H9 (cell line): ENCODE data around the gene CYRIA. TPM values are rescaled to one million over a fixed set of nuclear protein-coding genes. Genes with fewer than 3 reads are reported as not detected.

Experiments
- DNase-seq: peaks from one replicate; pipeline ENCODE4 v3.0.0-alpha.2; 2017
- H2AFZ ChIP-seq: one replicate; pipeline ENCODE4 v1.6.1; 2013; ENCODE audit warnings: mild to moderate bottlenecking, low read length, control low read depth, moderate library complexity
- H2AK5ac ChIP-seq: 2 replicates; pipeline ENCODE4 v1.6.1; 2013; ENCODE audit warnings: low read length, control low read depth, mixed read lengths; ENCODE audit not compliant: insufficient read length
- H2BK120ac ChIP-seq: one replicate; pipeline ENCODE4 v1.6.1; 2013; ENCODE audit warnings: low read depth, mild to moderate bottlenecking, low read length, control low read depth, inconsistent platforms; ENCODE audit not compliant: poor library complexity, severe bottlenecking
- H2BK12ac ChIP-seq: 2 replicates; pipeline ENCODE4 v1.6.1; 2013; ENCODE audit warnings: low read length, control low read depth, mixed read lengths, low read depth; ENCODE audit not compliant: insufficient read length
- H2BK15ac ChIP-seq: 2 replicates; pipeline ENCODE4 v1.6.1; 2013; ENCODE audit warnings: low read depth, low read length, control low read depth
- H2BK20ac ChIP-seq: one replicate; pipeline ENCODE4 v1.6.1; 2013; ENCODE audit warnings: low read depth, mild to moderate bottlenecking, low read length, control low read depth, inconsistent platforms; ENCODE audit not compliant: poor library complexity, severe bottlenecking
- H2BK5ac ChIP-seq: 2 replicates; pipeline ENCODE4 v1.6.1; 2013; ENCODE audit warnings: low read length, control low read depth, mixed read lengths; ENCODE audit not compliant: insufficient read length
- H3K14ac ChIP-seq: 2 replicates; pipeline ENCODE4 v1.6.1; 2013; ENCODE audit warnings: low read length, control low read depth; ENCODE audit not compliant: insufficient read depth
- H3K18ac ChIP-seq: 2 replicates; pipeline ENCODE4 v1.6.1; 2013; ENCODE audit warnings: low read depth, mild to moderate bottlenecking, mixed read lengths, low read length, control low read depth; ENCODE audit not compliant: insufficient read length
- H3K23ac ChIP-seq: 2 replicates; pipeline ENCODE4 v1.6.1; 2013; ENCODE audit warnings: low read length, control low read depth, mixed read lengths, low read depth; ENCODE audit not compliant: insufficient read length
- H3K23me2 ChIP-seq: 2 replicates; pipeline ENCODE4 v1.6.1; 2013; ENCODE audit warnings: low read depth, mild to moderate bottlenecking, mixed read lengths, low read length, control low read depth; ENCODE audit not compliant: insufficient read length, poor library complexity, severe bottlenecking
- H3K27ac ChIP-seq: 2 replicates; pipeline ENCODE4 v1.5.1; 2013; ENCODE audit warnings: low read length, control low read depth, mixed read lengths, low read depth; ENCODE audit not compliant: insufficient read length
- H3K27me3 ChIP-seq: 2 replicates; pipeline ENCODE4 v1.6.1; 2013; ENCODE audit warnings: low read length, control low read depth, inconsistent platforms; ENCODE audit not compliant: insufficient read depth
- H3K4ac ChIP-seq: 2 replicates; pipeline ENCODE4 v1.6.1; 2013; ENCODE audit warnings: low read depth, mild to moderate bottlenecking, control low read depth, inconsistent platforms, low read length, moderate library complexity
- H3K4me1 ChIP-seq: 2 replicates; pipeline ENCODE4 v1.6.1; 2013; ENCODE audit warnings: low read length, control low read depth, inconsistent platforms; ENCODE audit not compliant: insufficient read depth
- H3K4me2 ChIP-seq: 2 replicates; pipeline ENCODE4 v1.6.1; 2013; ENCODE audit warnings: low read length, control low read depth, mixed read lengths; ENCODE audit not compliant: insufficient read length, insufficient read depth
- H3K56ac ChIP-seq: 2 replicates; pipeline ENCODE4 v1.6.1; 2013; ENCODE audit warnings: low read depth, mild to moderate bottlenecking, mixed read lengths, low read length, control low read depth; ENCODE audit not compliant: insufficient read length
- H3K79me1 ChIP-seq: 2 replicates; pipeline ENCODE4 v1.6.1; 2013; ENCODE audit warnings: low read depth, mild to moderate bottlenecking, moderate library complexity, low read length, control low read depth, inconsistent platforms; ENCODE audit not compliant: insufficient read depth, poor library complexity, severe bottlenecking
- H3K79me2 ChIP-seq: 2 replicates; pipeline ENCODE4 v1.6.1; 2013; ENCODE audit warnings: low read length, control low read depth, inconsistent platforms; ENCODE audit not compliant: insufficient read depth
- H3K9ac ChIP-seq: 2 replicates; pipeline ENCODE4 v1.6.1; 2013; ENCODE audit warnings: low read length, control low read depth, mixed read lengths; ENCODE audit not compliant: insufficient read length; ENCODE audit errors: extremely low read depth
- H3K9me3 ChIP-seq: one replicate; pipeline ENCODE4 v1.6.1; 2013; ENCODE audit warnings: low read depth, low read length, inconsistent platforms; ENCODE audit not compliant: control insufficient read depth
- H3T11ph ChIP-seq: one replicate; pipeline ENCODE4 v1.6.1; 2013; ENCODE audit warnings: mild to moderate bottlenecking, low read length, control low read depth, inconsistent platforms
- H4K20me1 ChIP-seq: one replicate; pipeline ENCODE4 v1.6.1; 2013; ENCODE audit not compliant: control insufficient read depth, insufficient read length, insufficient read depth
- H4K5ac ChIP-seq: 2 replicates; pipeline ENCODE4 v1.6.1; 2013; ENCODE audit warnings: low read depth, mild to moderate bottlenecking, mixed read lengths, low read length, control low read depth; ENCODE audit not compliant: insufficient read length
- H4K8ac ChIP-seq: replicated peaks from 2 replicates; pipeline ENCODE4 v1.6.1; 2013; ENCODE audit warnings: low read length, control low read depth, mixed read lengths, low read depth; ENCODE audit not compliant: insufficient read length
- H4K91ac ChIP-seq: 2 replicates; pipeline ENCODE4 v1.6.1; 2013; ENCODE audit warnings: low read depth, mild to moderate bottlenecking, moderate library complexity, mixed read lengths, low read length, control low read depth; ENCODE audit not compliant: insufficient read length
- H3K27ac Mint-ChIP-seq, 3 experiments: 2 replicates in 2 of 3; 3 replicates in 1 of 3; pipeline ENCODE4 v1.8.0; 2020 to 2021; ENCODE audit warnings: mixed read lengths in 3 of 3, mild to moderate bottlenecking in 1 of 3, moderate library complexity in 1 of 3
- H3K27me3 Mint-ChIP-seq: 2 replicates; pipeline ENCODE4 v1.8.0; 2021; ENCODE audit warnings: low read depth, mild to moderate bottlenecking, moderate library complexity, mixed read lengths
- H3K36me3 Mint-ChIP-seq, 3 experiments: 2 replicates in 2 of 3; 3 replicates in 1 of 3; pipeline ENCODE4 v1.8.0; 2020 to 2021; ENCODE audit warnings: low read depth in 3 of 3, mixed read lengths in 3 of 3; ENCODE audit not compliant: insufficient read depth in 1 of 3
- H3K4me1 Mint-ChIP-seq, 2 experiments: 2 replicates each; pipeline ENCODE4 v1.8.0; 2020; ENCODE audit warnings: mixed read lengths in 2 of 2
- H3K4me3 Mint-ChIP-seq, 2 experiments: 2 replicates in 1 of 2; 3 replicates in 1 of 2; pipeline ENCODE4 v1.8.0; 2020 to 2021; ENCODE audit warnings: mild to moderate bottlenecking in 2 of 2, mixed read lengths in 2 of 2, moderate library complexity in 1 of 2
- H3K9me3 Mint-ChIP-seq, 2 experiments: 2 replicates in 1 of 2; 3 replicates in 1 of 2; pipeline ENCODE4 v1.8.0; 2020; ENCODE audit warnings: mild to moderate bottlenecking in 2 of 2, mixed read lengths in 2 of 2, moderate library complexity in 1 of 2
- CTCF ChIP-seq: fragments of 200-600 bp; sonication (generic); conservative IDR thresholded peaks from 3 replicates; pipeline ENCODE4 v1.8.0; 2021; ENCODE audit warnings: antibody characterized with exemption, mild to moderate bottlenecking
- whole genome bisulfite sequencing: extraction: QIAGEN DNeasy Blood & Tissue Kit; methylation state at CpG from one replicate; pipeline ENCODE4 v1.1.7; 2013; ENCODE audit warnings: missing lambda C conversion rate, low lambda C conversion rate, mixed read lengths; ENCODE audit not compliant: insufficient read length; ENCODE audit errors: extremely low coverage; 5-methylcytosine and 5-hydroxymethylcytosine counted together
- total RNA-seq: library from RNA; stranded (reverse); gene quantifications from 2 replicates; pipeline ENCODE4 v1.2.1, GENCODE V29; 2021

CYRIA gene
- total RNA-seq, 1 experiment from 2014 or later = 2.3 TPM

DNA sequence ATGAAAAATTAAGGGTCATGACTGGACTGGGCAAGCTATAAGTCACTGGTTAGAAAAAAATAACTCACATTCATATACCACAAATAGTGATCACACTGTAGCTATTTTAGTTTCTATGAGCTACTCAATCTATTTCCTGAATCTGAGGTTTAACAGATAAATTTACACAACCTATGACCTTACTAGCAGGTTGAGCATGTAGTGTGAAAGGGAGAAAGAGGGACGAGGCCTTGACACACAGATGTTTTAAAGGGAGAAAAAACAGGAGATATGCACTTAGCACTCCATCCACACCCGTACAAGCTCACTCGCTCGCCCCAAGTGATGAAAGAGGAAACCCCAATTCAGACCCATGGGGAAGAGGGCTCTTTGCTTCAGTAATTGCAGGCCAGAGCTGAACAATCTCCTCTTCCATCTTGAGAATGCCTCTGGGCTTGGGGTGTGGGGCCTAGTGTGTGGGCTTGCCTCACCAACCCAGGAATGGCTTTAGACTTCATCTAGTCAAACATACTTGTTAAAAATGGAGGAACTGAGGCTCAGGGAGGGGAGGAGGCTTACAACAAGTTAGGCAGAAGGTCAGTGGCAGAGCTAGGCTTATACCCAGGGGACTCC is 10.7 kb downstream of the CYRIA start:
- Histone ChIP-seq H3K23ac (no peak overlapping the region), H2AFZ (no peak overlapping the region), H2BK12ac (no peak overlapping the region), H3K14ac (no peak overlapping the region), H4K5ac (no peak overlapping the region), H3K4ac (no peak overlapping the region), H3K9me3 (no peaks in the 10 kb centered on the region), H3K9ac (no peak overlapping the region), H4K91ac (no peak overlapping the region), H3K79me2 (0 out of 2 replicates have a peak, but pooled peaks cover 2% of the 10 kb centered on the region), H2AK5ac (no peak overlapping the region), H3K4me2 (no peak overlapping the region), H3K23me2 (no peaks in the 10 kb centered on the region), H3K27ac (no peak overlapping the region), H3K18ac (no peak overlapping the region), H2BK15ac (no peak overlapping the region), H3K56ac (no peak overlapping the region), H2BK120ac (no peak overlapping the region), H3K27me3 (no peaks in the 10 kb centered on the region), H4K20me1 (no peaks in the 10 kb centered on the region), H3K79me1 (no peaks in the 10 kb centered on the region), H2BK5ac (no peak overlapping the region), H4K8ac (no peak overlapping the region), H3T11ph (no peak overlapping the region), H2BK20ac (no peak overlapping the region), H3K4me1 (0 out of 2 replicates have a peak, but pooled peaks cover 2% of the 10 kb centered on the region)
- Mint-ChIP-seq H3K27ac (no peak overlapping the region), H3K9me3 (no peaks in the 10 kb centered on the region), H3K4me3 (no peak overlapping the region), H3K36me3 (no peaks in the 10 kb centered on the region), H3K4me1 (peaks cover 16 to 21% of the 10 kb centered on the region in 2 experiments), H3K27me3 (no peaks in the 10 kb centered on the region; the same call in none of the 2 replicates)
- TF ChIP-seq CTCF = no peak
- DNase-seq = no peak
- WGBS = no CpG with 5 or more reads among the region's 4 CpGs
